ENCODE measurements around the gene BMERB1. TPM values are rescaled to one million over a fixed set of nuclear protein-coding genes. Genes with fewer than 3 reads are reported as not detected.

BMERB1 gene
- total and polyA plus RNA-seq, 4 donors, result 5.6 to 33.3 (median 9.0) TPM

GRCh38 chr16:15401972-15402371, 32.4 kb upstream of the BMERB1 start:
- Histone ChIP-seq H3K27ac (ENCODE audit: low read depth in 1 of 2, low read length in 2 of 2) (no peak overlapping the region), H3K9me3 (ENCODE audit: control insufficient read depth in 4 of 4, low read length in 3 of 4) (no peaks in the 10 kb centered on the region), H3K9ac (ENCODE audit: low read depth in 1 of 2, low read length in 2 of 2) (no peak overlapping the region), H3K27me3 (ENCODE audit: control insufficient read depth in 4 of 4, insufficient read depth in 4 of 4, low read length in 3 of 4) (no peaks in the 10 kb centered on the region), H3K4me3 (ENCODE audit: low read depth in 1 of 3, low read length in 3 of 3) (no peak overlapping the region), H3K4me1 (ENCODE audit: control insufficient read depth in 4 of 4, insufficient read depth in 4 of 4, low read length in 3 of 4) (peaks cover 1 to 31% (median 22%) of the 10 kb centered on the region in 4 donors), H3K36me3 (ENCODE audit: control insufficient read depth in 4 of 4, insufficient read depth in 3 of 4, low read depth in 1 of 4, low read length in 3 of 4) (peaks cover 0 to 3% (median 0%) of the 10 kb centered on the region in 4 donors)
- 69% methylated on average over 3 of the region's 3 CpGs for WGBS
- no peak for DNase-seq (ENCODE audit: low spot score)
- TF ChIP-seq EGR1 (IDR thresholded peaks at IDR 0.05; ENCODE audit: low read depth in 2 of 2) (no peak), TAF1 (conservative IDR thresholded peaks at IDR 0.05) (no peak), FOXA2 (IDR thresholded peaks at IDR 0.05) (no peak), JUND (IDR thresholded peaks at IDR 0.05) (no peak), SP1 (IDR thresholded peaks at IDR 0.05) (no peak), MAX (IDR thresholded peaks at IDR 0.05) (no peak), CTCF (IDR thresholded peaks at IDR 0.05; ENCODE audit: low read depth, low read length, missing input control) (no peak), REST (IDR thresholded peaks at IDR 0.05) (no peak), HNF4A (conservative IDR thresholded peaks at IDR 0.05) (no peak), ATF3 (IDR thresholded peaks at IDR 0.05) (no peak)
- TF ChIP-seq, protein P1, sequence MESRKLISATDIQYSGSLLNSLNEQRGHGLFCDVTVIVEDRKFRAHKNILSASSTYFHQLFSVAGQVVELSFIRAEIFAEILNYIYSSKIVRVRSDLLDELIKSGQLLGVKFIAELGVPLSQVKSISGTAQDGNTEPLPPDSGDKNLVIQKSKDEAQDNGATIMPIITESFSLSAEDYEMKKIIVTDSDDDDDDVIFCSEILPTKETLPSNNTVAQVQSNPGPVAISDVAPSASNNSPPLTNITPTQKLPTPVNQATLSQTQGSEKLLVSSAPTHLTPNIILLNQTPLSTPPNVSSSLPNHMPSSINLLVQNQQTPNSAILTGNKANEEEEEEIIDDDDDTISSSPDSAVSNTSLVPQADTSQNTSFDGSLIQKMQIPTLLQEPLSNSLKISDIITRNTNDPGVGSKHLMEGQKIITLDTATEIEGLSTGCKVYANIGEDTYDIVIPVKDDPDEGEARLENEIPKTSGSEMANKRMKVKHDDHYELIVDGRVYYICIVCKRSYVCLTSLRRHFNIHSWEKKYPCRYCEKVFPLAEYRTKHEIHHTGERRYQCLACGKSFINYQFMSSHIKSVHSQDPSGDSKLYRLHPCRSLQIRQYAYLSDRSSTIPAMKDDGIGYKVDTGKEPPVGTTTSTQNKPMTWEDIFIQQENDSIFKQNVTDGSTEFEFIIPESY (IDR thresholded peaks at IDR 0.05), result no peak

DNA sequence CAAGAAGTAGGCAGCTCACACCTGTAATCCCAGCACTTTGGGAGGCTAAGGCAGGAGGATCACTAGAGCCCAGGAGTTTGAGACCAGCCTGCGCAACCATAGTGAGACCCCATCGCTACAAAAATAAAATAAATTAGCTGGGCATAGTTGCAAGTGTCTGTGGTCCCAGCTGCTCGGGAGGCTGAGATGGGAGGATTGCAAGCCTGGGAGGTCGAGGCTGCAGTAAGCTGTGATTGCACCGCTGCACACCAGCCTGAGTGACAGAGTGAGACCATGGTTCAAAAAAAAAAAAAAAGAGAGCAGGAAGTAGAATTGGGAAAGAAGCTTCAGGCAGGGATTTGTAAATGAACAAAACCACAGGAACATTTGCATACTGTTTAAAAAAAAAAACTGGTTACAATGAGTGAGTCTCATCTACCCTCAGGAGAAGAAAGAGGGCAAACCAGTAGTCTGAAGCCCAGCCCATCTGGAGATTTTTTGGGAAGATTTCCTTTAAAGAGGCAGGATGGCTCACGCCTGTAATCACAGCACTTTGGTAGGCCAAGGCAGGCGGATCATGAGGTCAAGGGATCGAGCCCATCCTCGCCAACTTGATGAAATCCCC, 30.9 kb upstream of the BMERB1 start:
- no peak for DNase-seq (ENCODE audit: low spot score)
- WGBS, result 94% methylated on average over 9 of the region's 9 CpGs
- peaks cover 0 to 3% (median 0%) of the 10 kb centered on the region in 4 donors for H3K36me3 ChIP-seq (ENCODE audit: control insufficient read depth in 4 of 4, insufficient read depth in 3 of 4, low read depth in 1 of 4, low read length in 3 of 4)
- no peak for TF ChIP-seq ATF3 (IDR thresholded peaks at IDR 0.05)
- TF ChIP-seq SP1 (IDR thresholded peaks at IDR 0.05), result no peak
- TF ChIP-seq CTCF (IDR thresholded peaks at IDR 0.05; ENCODE audit: low read depth, low read length, missing input control), result no peak
- TF ChIP-seq EGR1 (IDR thresholded peaks at IDR 0.05; ENCODE audit: low read depth in 2 of 2), result no peak
- no peak for TF ChIP-seq REST (IDR thresholded peaks at IDR 0.05)
- TF ChIP-seq TAF1 (conservative IDR thresholded peaks at IDR 0.05), result no peak
- TF ChIP-seq FOXA2 (IDR thresholded peaks at IDR 0.05), result no peak
- TF ChIP-seq HNF4G (IDR thresholded peaks at IDR 0.05), result no peak
- TF ChIP-seq FOXA1 (IDR thresholded peaks at IDR 0.05), result no peak
- TF ChIP-seq JUND (IDR thresholded peaks at IDR 0.05), result no peak
- no peak for TF ChIP-seq GABPA (IDR thresholded peaks at IDR 0.05 in 1 of 2, conservative IDR thresholded peaks at IDR 0.05 in 1 of 2)

More for the DNA sequence above, 30.9 kb upstream of the BMERB1 start:
- no peaks in the 10 kb centered on the region for H3K27me3 ChIP-seq (ENCODE audit: control insufficient read depth in 4 of 4, insufficient read depth in 4 of 4, low read length in 3 of 4)
- no peak overlapping the region for H3K4me3 ChIP-seq (ENCODE audit: low read depth in 1 of 3, low read length in 3 of 3)
- no peak overlapping the region for H3K27ac ChIP-seq (ENCODE audit: low read depth in 1 of 2, low read length in 2 of 2)
- H3K9me3 ChIP-seq (ENCODE audit: control insufficient read depth in 4 of 4, low read length in 3 of 4), result no peaks in the 10 kb centered on the region
- H3K9ac ChIP-seq (ENCODE audit: low read depth in 1 of 2, low read length in 2 of 2), result no peak overlapping the region
- peaks cover 1 to 18% (median 11%) of the 10 kb centered on the region in 4 donors for H3K4me1 ChIP-seq (ENCODE audit: control insufficient read depth in 4 of 4, insufficient read depth in 4 of 4, low read length in 3 of 4)
